NOMO-1 (cell line): ENCODE data around the gene PAK6.

Experiments
- DNase-seq, 2 experiments: peaks; one replicate each; lab custom pipeline; 2025; ENCODE audit not compliant: unreplicated experiment in 2 of 2; lab: John Stamatoyannopoulos, UW

The PAK6 gene

GRCh38 chr15:40254452-40254851, 15.6 kb downstream of the PAK6 start:
- no peak for DNase-seq

GRCh38 chr15:40255033-40255432, 16.2 kb downstream of the PAK6 start:
- no peak for DNase-seq

GRCh38 chr15:40256638-40257235, 17.9 kb downstream of the PAK6 start:
- no peak for DNase-seq

GRCh38 chr15:40257656-40258450, 19.0 kb downstream of the PAK6 start:
- no peak for DNase-seq

GRCh38 chr15:40258544-40258943, 19.7 kb downstream of the PAK6 start:
- DNase-seq = no peak

- DNase-seq = no peak
Measured at GRCh38 chr15:40259021-40259420, 20.2 kb downstream of the PAK6 start.

GRCh38 chr15:40263024-40263754, 24.3 kb downstream of the PAK6 start:
- no peak for DNase-seq

- DNase-seq = no peak
Measured at GRCh38 chr15:40264321-40265153, 25.7 kb downstream of the PAK6 start.

GRCh38 chr15:40265355-40265754, 26.5 kb downstream of the PAK6 start:
- no peak for DNase-seq

GRCh38 chr15:40265875-40266274, 27.0 kb downstream of the PAK6 start:
- DNase-seq = no peak

GRCh38 chr15:40266828-40267304, 28.0 kb downstream of the PAK6 start:
- DNase-seq = peak; percentile 19 to 30

- no peak for DNase-seq
Measured at GRCh38 chr15:40267670-40268069, 28.8 kb downstream of the PAK6 start.

- DNase-seq = no peak
Measured at GRCh38 chr15:40269604-40270003, 30.7 kb downstream of the PAK6 start.

GRCh38 chr15:40270246-40270995, 31.6 kb downstream of the PAK6 start:
- DNase-seq = no peak

GRCh38 chr15:40271685-40272484, 33.0 kb downstream of the PAK6 start:
- no peak for DNase-seq

GRCh38 chr15:40272485-40273056, 33.7 kb downstream of the PAK6 start:
- DNase-seq = no peak

GRCh38 chr15:40273428-40273827, 34.6 kb downstream of the PAK6 start:
- no peak for DNase-seq

GRCh38 chr15:40274350-40275274, 35.7 kb downstream of the PAK6 start:
- peak; percentile 77 to 85 for DNase-seq
